IMR-90 (cell line): Measurements from ENCODE around the gene ADSS1. TPM values are rescaled to one million over a fixed set of nuclear protein-coding genes. Genes with fewer than 3 reads are reported as not detected.

Experiments
- ATAC-seq: fragments of 200-7000 bp; cut with Tn5 transposase; 2 replicates; pipeline ENCODE4 v1.9.1; 2020; ENCODE audit warnings: low read depth, mild to moderate bottlenecking, moderate library complexity
- BruUV-seq: library from RNA; stranded (reverse); fragments of 400-500 nt; replicated peaks from 2 replicates; lab custom pipeline; 2021; lab: Mats Ljungman, UMichigan
- CTCF ChIA-PET: fragments of 300-600 bp; formaldehyde crosslinking; extraction: SDS; loops from one replicate; lab custom pipeline; 2021; ENCODE audit warnings: antibody characterized with exemption; lab: Yijun Ruan, JAX
- POLR2A ChIA-PET: fragments of 300-600 bp; sonication (Branson Sonifier 250); formaldehyde crosslinking; loops from one replicate; lab custom pipeline; 2022; ENCODE audit warnings: antibody characterized with exemption; ENCODE audit not compliant: unreplicated experiment; lab: Charles Lee
- DNase-seq: peaks from one replicate; pipeline ENCODE4 v3.0.0; 2013
- H2AFZ ChIP-seq: replicated peaks from 2 replicates; pipeline ENCODE3; 2013; ENCODE audit warnings: low read length, mild to moderate bottlenecking; ENCODE audit not compliant: poor library complexity
- H2AK5ac ChIP-seq: 2 replicates; pipeline ENCODE4 v1.6.1; 2013; ENCODE audit warnings: low read depth, low read length, inconsistent platforms
- H2AK9ac ChIP-seq: replicated peaks from 2 replicates; pipeline ENCODE3; 2013; ENCODE audit warnings: mild to moderate bottlenecking, low read depth, low read length, moderate library complexity; ENCODE audit not compliant: poor library complexity
- H2BK120ac ChIP-seq: 2 replicates; pipeline ENCODE4 v1.6.1; 2013; ENCODE audit warnings: low read depth, low read length, inconsistent platforms
- H2BK15ac ChIP-seq: 3 replicates; pipeline ENCODE4 v1.6.1; 2013; ENCODE audit warnings: low read depth, low read length, inconsistent platforms
- H2BK20ac ChIP-seq: 2 replicates; pipeline ENCODE4 v1.6.1; 2013; ENCODE audit warnings: low read depth, mild to moderate bottlenecking, inconsistent platforms, low read length, moderate library complexity
- H2BK5ac ChIP-seq: 2 replicates; pipeline ENCODE4 v1.6.1; 2013; ENCODE audit warnings: mild to moderate bottlenecking, low read depth, low read length, inconsistent platforms; ENCODE audit not compliant: poor library complexity, severe bottlenecking
- H3K14ac ChIP-seq: replicated peaks from 2 replicates; pipeline ENCODE4 v1.6.1; 2013; ENCODE audit warnings: low read depth, low read length, inconsistent platforms
- H3K18ac ChIP-seq: 2 replicates; pipeline ENCODE4 v1.6.1; 2013; ENCODE audit warnings: low read depth, low read length, control low read depth
- H3K23ac ChIP-seq: 2 replicates; pipeline ENCODE4 v1.6.1; 2013; ENCODE audit warnings: low read depth, low read length, inconsistent platforms
- H3K27ac ChIP-seq: 2 replicates; pipeline ENCODE4 v1.5.1; 2013; ENCODE audit warnings: mild to moderate bottlenecking, control low read depth, low read length; ENCODE audit not compliant: insufficient read depth
- H3K27me3 ChIP-seq: 2 replicates; pipeline ENCODE4 v1.6.1; 2013; ENCODE audit warnings: low read length; ENCODE audit not compliant: control insufficient read depth, insufficient read depth
- H3K36me3 ChIP-seq: 2 replicates; pipeline ENCODE4 v1.6.1; 2013; ENCODE audit warnings: low read length, mixed read lengths; ENCODE audit not compliant: control insufficient read depth, insufficient read depth
- H3K4ac ChIP-seq: 2 replicates; pipeline ENCODE4 v1.6.1; 2013; ENCODE audit warnings: low read depth, low read length, inconsistent platforms
- H3K4me1 ChIP-seq: 2 replicates; pipeline ENCODE4 v1.6.1; 2013; ENCODE audit warnings: low read length, mixed read lengths; ENCODE audit not compliant: control insufficient read depth, insufficient read depth
- H3K4me2 ChIP-seq: 2 replicates; pipeline ENCODE4 v1.6.1; 2013; ENCODE audit warnings: low read depth, mild to moderate bottlenecking, control low read depth, low read length, moderate library complexity
- H3K4me3 ChIP-seq: 2 replicates; pipeline ENCODE4 v1.5.1; 2013; ENCODE audit warnings: low read depth, mild to moderate bottlenecking, control low read depth, low read length, moderate library complexity; ENCODE audit not compliant: insufficient read depth
- H3K56ac ChIP-seq: 2 replicates; pipeline ENCODE4 v1.6.1; 2013; ENCODE audit warnings: low read length, inconsistent platforms; ENCODE audit not compliant: insufficient read depth; ENCODE audit errors: extremely low read depth
- H3K79me1 ChIP-seq, 2 experiments: 2 replicates each; pipeline ENCODE4 v1.6.1; 2013; ENCODE audit warnings: low read length in 2 of 2, inconsistent platforms in 1 of 2, low read depth in 1 of 2
- H3K9ac ChIP-seq: 2 replicates; pipeline ENCODE4 v1.6.1; 2013; ENCODE audit warnings: low read depth, low read length, control low read depth
- H3K9me1 ChIP-seq: 2 replicates; pipeline ENCODE4 v1.6.1; 2013; ENCODE audit warnings: low read length, inconsistent platforms; ENCODE audit not compliant: insufficient read depth
- H3K9me3 ChIP-seq: 2 replicates; pipeline ENCODE4 v1.6.1; 2013; ENCODE audit warnings: low read length; ENCODE audit not compliant: control insufficient read depth, insufficient read depth
- H4K20me1 ChIP-seq: 2 replicates; pipeline ENCODE4 v1.6.1; 2013; ENCODE audit warnings: low read length, inconsistent platforms; ENCODE audit not compliant: insufficient read depth
- H4K5ac ChIP-seq: 2 replicates; pipeline ENCODE4 v1.6.1; 2013; ENCODE audit warnings: mild to moderate bottlenecking, low read depth, low read length, control low read depth
- H4K8ac ChIP-seq, 2 experiments: 2 replicates each; pipeline ENCODE4 v1.6.1; 2013; ENCODE audit warnings: low read depth in 2 of 2, low read length in 2 of 2, control low read depth in 1 of 2, inconsistent platforms in 1 of 2
- H4K91ac ChIP-seq: 2 replicates; pipeline ENCODE4 v1.6.1; 2013; ENCODE audit warnings: low read depth, low read length, inconsistent platforms; ENCODE audit not compliant: insufficient read depth
- CEBPB ChIP-seq: IDR thresholded peaks from 2 replicates; pipeline ENCODE4 v1.6.1; 2012; ENCODE audit warnings: low read depth, low read length, improper control_type of control experiment
- CHD1 ChIP-seq: IDR thresholded peaks from 2 replicates; pipeline ENCODE4 v1.6.1; 2012; ENCODE audit warnings: low read depth, low read length, improper control_type of control experiment
- ELK1 ChIP-seq: fragments of 150-350 bp; IDR thresholded peaks from 2 replicates; pipeline ENCODE4 v1.6.1; 2016; ENCODE audit warnings: low read depth, mild to moderate bottlenecking, low read length, moderate library complexity, borderline replicate concordance
- MXI1 ChIP-seq: IDR thresholded peaks from 2 replicates; pipeline ENCODE4 v1.6.1; 2012; ENCODE audit warnings: low read depth, mild to moderate bottlenecking, low read length, moderate library complexity, borderline replicate concordance
- RAD21 ChIP-seq: IDR thresholded peaks from 2 replicates; pipeline ENCODE4 v1.6.1; 2012; ENCODE audit warnings: low read length, improper control_type of control experiment
- RFX5 ChIP-seq: IDR thresholded peaks from 2 replicates; pipeline ENCODE4 v1.8.0; 2012; ENCODE audit warnings: low read depth, mild to moderate bottlenecking, low read length, moderate library complexity
- SMC3 ChIP-seq: fragments of 150-350 bp; IDR thresholded peaks from 2 replicates; pipeline ENCODE4 v1.6.1; 2016; ENCODE audit warnings: low read depth, mild to moderate bottlenecking, antibody characterized with exemption, low read length, moderate library complexity
- USF2 ChIP-seq: fragments of 150-350 bp; IDR thresholded peaks from 2 replicates; pipeline ENCODE4 v1.6.1; 2017; ENCODE audit warnings: mild to moderate bottlenecking, antibody characterized with exemption, low read length, low read depth
- WGBS, 2 experiments: methylation state at CpG; one replicate each; pipeline versions ENCODE4 v1.1.5 to v1.1.7; 2013; ENCODE audit warnings: missing lambda C conversion rate in 2 of 2; ENCODE audit not compliant: insufficient read length in 1 of 2; ENCODE audit errors: extremely low coverage in 2 of 2; 5-methylcytosine and 5-hydroxymethylcytosine counted together
- dilution Hi-C: fragments of 300-500 bp; cut with HindIII; formaldehyde crosslinking; loops from one replicate; pipeline ENCODE4 v1.14.3; 2018; ENCODE audit warnings: low sequenced_read_pairs; ENCODE audit not compliant: unreplicated experiment
- in situ Hi-C: fragments of 300-500 bp; cut with MboI; formaldehyde crosslinking; loops from 3 replicates; pipeline ENCODE4 v1.14.3; 2019; ENCODE audit warnings: low sequenced_read_pairs, inconsistent platforms, mixed read lengths
- intact Hi-C: fragments of 100-400 bp; cut with micrococcal nuclease; formaldehyde crosslinking; loops from 2 replicates; pipeline ENCODE4 v1.10.0; 2022
- polyA plus RNA-seq, 3 experiments: library from polyadenylated mRNA; depleted of rRNA; stranded (reverse); fragments of >200 nt; gene quantifications; 2 replicates each; pipeline ENCODE4 v1.2.3, GENCODE V29; 2012; ENCODE audit warnings: low replicate concordance in 1 of 3
- total RNA-seq: library from RNA; depleted of rRNA; stranded (reverse); fragments of >200 nt; gene quantifications from 2 replicates; pipeline ENCODE4 v1.2.3, GENCODE V29; 2012

The ADSS1 gene
- total and polyA plus RNA-seq, 2 of the 4 experiments (the other 2 are of a cell fraction), result 1.8 to 5.2 TPM

GRCh38 chr14:104788873-104789663, 65.0 kb downstream of the ADSS1 start:
- Histone ChIP-seq H3K14ac (no peak overlapping the region), H3K56ac (no peak overlapping the region), H2BK120ac (no peak overlapping the region), H3K4me3 (no peak overlapping the region), H4K5ac (no peak overlapping the region), H3K4me2 (no peak overlapping the region), H3K36me3 (peaks cover 47% of the 10 kb centered on the region), H2BK5ac (no peak overlapping the region), H3K9ac (no peak overlapping the region), H3K4ac (no peak overlapping the region), H2AK5ac (no peak overlapping the region), H4K8ac (no peak overlapping the region), H4K91ac (no peak overlapping the region), H3K9me3 (no peaks in the 10 kb centered on the region), H3K27ac (no peak overlapping the region), H3K27me3 (no peaks in the 10 kb centered on the region), H2BK20ac (no peak overlapping the region), H2AFZ (no peak overlapping the region), H3K9me1 (peaks cover 6% of the 10 kb centered on the region; the same call in 1 of the 2 replicates), H4K20me1 (peaks cover 97% of the 10 kb centered on the region), H3K18ac (no peak overlapping the region), H2AK9ac (no peak overlapping the region), H2BK15ac (no peak overlapping the region), H3K23ac (no peak overlapping the region), H3K79me1 (peaks cover 9 to 66% of the 10 kb centered on the region in 2 experiments; a peak in 3 of 4 replicates), H3K4me1 (peaks cover 13% of the 10 kb centered on the region)
- intact Hi-C loops (no loop called here), dilution Hi-C loops (no loop called here), in situ Hi-C loops (no loop called here)
- CTCF ChIA-PET, result no interaction called here
- ATAC-seq, result no peak
- POLR2A ChIA-PET, result no interaction called here
- WGBS, 2 experiments, result 94% methylated on average over 19 of the region's 39 CpGs; no CpG with 5 or more reads in 1 of the 2 experiments
- no peak for DNase-seq
- TF ChIP-seq SMC3 (no peak), ELK1 (no peak), RFX5 (no peak), USF2 (no peak), CHD1 (no peak), MXI1 (no peak), RAD21 (no peak), CEBPB (no peak)
- BruUV-seq, result no TSS peak
